LNCaP clone FGC (cell line): Measurements from ENCODE around the gene UGGT2.

Experiments
- DNase-seq: peaks from one replicate; pipeline ENCODE4 v3.0.0-alpha.2; 2011; ENCODE audit warnings: low read depth
- H3K4me3 ChIP-seq: 2 replicates; pipeline ENCODE4 v1.5.1; 2011; ENCODE audit warnings: mild to moderate bottlenecking, low read depth, low read length, control low read depth
- TF ChIP-seq, protein P1 (sequence below): IDR thresholded peaks from 2 replicates; pipeline ENCODE4 v1.5.1; 2012; ENCODE audit warnings: mild to moderate bottlenecking; ENCODE audit not compliant: control insufficient read depth, insufficient read depth; ENCODE audit errors: extremely low read depth

UGGT2 gene

DNA sequence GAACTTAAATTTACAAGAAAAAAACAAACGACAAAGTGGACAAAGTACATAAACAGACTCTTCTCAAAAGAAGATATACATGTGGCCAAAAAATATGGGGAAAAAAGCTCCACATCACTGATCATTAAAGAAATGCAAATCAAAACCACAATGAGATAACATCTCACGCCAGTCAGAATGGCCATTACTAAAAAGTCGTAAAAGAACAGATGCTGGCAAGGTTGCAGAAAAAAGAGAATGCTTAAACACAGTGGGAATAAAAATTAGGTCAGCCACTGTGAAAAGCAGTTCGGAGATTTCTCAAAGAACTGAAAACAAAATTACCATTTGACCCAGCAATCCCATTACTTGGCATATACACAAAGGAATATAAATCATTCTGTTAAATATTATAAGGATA, 132.7 kb downstream of the UGGT2 start:
- TF ChIP-seq, protein P1, sequence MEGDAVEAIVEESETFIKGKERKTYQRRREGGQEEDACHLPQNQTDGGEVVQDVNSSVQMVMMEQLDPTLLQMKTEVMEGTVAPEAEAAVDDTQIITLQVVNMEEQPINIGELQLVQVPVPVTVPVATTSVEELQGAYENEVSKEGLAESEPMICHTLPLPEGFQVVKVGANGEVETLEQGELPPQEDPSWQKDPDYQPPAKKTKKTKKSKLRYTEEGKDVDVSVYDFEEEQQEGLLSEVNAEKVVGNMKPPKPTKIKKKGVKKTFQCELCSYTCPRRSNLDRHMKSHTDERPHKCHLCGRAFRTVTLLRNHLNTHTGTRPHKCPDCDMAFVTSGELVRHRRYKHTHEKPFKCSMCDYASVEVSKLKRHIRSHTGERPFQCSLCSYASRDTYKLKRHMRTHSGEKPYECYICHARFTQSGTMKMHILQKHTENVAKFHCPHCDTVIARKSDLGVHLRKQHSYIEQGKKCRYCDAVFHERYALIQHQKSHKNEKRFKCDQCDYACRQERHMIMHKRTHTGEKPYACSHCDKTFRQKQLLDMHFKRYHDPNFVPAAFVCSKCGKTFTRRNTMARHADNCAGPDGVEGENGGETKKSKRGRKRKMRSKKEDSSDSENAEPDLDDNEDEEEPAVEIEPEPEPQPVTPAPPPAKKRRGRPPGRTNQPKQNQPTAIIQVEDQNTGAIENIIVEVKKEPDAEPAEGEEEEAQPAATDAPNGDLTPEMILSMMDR: no peak
- peak; percentile 10 for DNase-seq
- H3K4me3 ChIP-seq: no peak overlapping the region

DNA sequence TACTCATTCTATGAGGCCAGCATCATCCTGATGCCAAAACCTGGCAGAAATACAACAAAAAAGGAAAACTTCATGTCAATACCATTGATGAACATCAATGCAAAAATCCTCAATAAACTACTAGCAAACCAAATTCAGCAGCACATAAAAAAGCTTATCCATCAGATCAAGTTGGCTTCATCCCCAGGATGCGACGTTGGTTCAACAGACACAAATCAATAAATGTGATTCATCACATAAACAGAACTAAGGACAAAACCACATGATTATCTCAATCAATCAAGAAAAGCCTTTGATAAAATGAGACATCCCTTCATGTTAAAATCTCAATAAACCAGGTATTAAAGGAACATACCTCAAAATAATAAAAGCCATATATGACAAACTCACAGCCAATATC, 134.3 kb downstream of the UGGT2 start:
- no peak for DNase-seq
- TF ChIP-seq, protein P1: no peak
- H3K4me3 ChIP-seq: no peak overlapping the region

DNA sequence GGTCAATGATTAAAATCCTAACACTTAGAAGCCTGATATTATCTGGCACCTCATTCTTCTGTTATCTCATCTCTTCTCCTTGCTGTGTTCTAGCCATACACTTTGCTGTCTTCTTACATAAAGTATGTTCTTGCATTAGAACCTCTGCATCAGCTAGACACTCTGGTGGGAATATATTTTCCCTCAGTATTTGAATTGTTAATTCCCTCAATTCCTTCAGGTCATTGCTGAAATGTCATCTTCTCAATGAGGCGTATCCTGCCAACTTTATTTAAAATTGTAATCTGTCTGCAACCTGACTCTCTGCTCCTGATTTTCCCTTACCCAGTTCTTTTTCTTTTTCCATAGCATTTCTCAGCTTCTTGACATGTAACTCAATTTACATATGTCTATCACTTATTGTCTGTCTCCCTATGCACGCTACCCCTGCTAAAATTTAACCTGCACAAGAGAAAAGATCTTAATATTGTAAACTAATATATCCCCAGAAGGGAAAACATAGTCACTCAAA, 138.2 kb downstream of the UGGT2 start:
- no peak for DNase-seq
- TF ChIP-seq, protein P1: no peak

DNA sequence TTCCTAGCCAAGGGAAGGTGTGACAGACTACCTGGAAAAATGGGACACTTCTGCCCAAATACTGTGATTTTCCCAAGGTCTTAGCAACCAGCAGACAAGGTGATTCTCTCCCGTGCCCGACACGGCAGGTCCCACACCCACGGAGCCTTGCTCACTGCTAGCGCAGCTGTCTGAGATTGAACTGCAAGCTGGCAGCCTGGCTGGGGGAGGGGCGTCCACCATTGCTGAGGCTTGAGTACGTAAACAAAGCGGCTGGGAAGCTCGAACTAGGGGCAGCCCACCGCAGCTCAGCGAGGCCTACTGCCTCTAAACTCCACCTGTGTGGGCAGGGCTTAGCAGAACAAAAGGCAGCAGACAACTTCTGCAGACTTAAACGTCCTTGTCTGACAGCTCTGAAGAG, 146.2 kb downstream of the UGGT2 start:
- TF ChIP-seq, protein P1: no peak
- no peak for DNase-seq
- H3K4me3 ChIP-seq: no peak overlapping the region

More for the DNA sequence above, 138.2 kb downstream of the UGGT2 start:
- no peak overlapping the region for H3K4me3 ChIP-seq

DNA sequence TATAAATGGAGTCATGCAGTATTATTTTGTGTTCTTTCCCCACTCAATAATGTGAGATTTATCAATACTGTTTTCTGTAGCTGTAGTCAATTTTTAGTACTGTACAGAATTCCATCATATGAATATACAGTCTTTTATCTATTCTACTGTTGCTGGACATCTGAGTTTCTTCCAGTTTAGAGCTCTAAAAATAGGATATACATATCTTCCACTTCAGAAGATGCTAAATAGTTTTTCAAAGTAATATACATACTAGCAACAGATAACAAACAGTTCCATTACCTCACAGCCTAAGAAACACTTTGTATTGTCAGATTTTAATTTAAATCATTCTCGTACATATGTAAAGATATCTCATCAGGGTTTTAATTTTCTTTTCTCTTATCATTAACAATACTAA, 149.6 kb downstream of the UGGT2 start:
- no peak overlapping the region for H3K4me3 ChIP-seq
- no peak for DNase-seq
- TF ChIP-seq, protein P1: no peak

DNA sequence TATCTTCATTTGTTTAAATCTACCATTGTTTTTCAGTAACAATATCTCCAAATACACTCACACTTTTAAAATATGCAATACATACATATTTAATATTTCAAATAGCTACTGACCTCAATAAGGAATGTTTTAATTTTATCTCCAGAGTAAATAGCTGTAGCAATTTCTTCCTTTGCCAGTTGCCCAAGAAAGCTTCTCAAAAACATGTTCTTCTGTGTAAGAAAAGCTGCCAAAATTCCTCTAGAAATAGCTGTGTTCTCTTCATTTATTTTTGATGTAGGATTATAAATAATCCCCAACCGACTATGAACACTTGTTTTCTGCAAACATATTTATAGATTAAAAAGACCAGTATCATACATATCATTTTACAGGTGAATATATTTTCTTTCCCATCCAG, 150.5 kb downstream of the UGGT2 start:
- H3K4me3 ChIP-seq: no peak overlapping the region
- no peak for DNase-seq
- TF ChIP-seq, protein P1: no peak

DNA sequence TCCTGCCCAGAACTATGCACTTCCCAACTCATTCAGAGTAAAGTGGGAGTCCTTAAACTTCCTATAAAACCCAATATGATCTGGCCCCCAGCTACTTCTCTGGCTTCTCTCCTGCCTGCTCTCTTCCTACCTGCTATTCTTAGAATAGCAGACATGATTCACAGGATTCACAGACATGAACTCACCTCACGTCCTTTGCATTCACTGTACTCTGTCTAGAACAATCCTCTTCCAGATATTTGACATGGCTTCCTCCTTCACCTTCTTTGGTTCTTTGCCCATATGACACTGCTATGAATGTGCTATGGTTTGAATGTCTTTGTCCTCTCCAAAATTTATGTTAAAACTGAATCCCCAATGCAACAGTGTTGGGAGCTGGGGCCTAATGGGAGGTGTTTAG, 154.9 kb downstream of the UGGT2 start:
- DNase-seq: no peak
- no peak overlapping the region for H3K4me3 ChIP-seq
- TF ChIP-seq, protein P1: no peak
